Tibial nerve (tissue), 4 donors: Measurements from ENCODE around the gene MCRS1. TPM values are rescaled to one million over a fixed set of nuclear protein-coding genes. Genes with fewer than 3 reads are reported as not detected.

Source experiments
- DNase-seq, 2 donors: peaks; one replicate each; pipeline ENCODE4 v3.0.0-alpha.2; 2019; ENCODE audit warnings: low spot score in 2 of 2
- H3K27ac ChIP-seq, 4 donors: fragments of 200-600 bp; sonication (generic) in 3 of 4; one replicate each; pipeline ENCODE4 v1.5.1; 2017 to 2019; ENCODE audit warnings: mild to moderate bottlenecking in 1 of 4
- H3K27me3 ChIP-seq, 2 donors: fragments of 200-600 bp; sonication (generic) in 1 of 2; one replicate each; pipeline versions ENCODE4 v1.5.1 to v1.6.0; 2017 to 2019
- H3K36me3 ChIP-seq, 3 donors: fragments of 200-600 bp; sonication (generic); one replicate each; pipeline ENCODE4 v1.5.1; 2018 to 2019
- H3K4me1 ChIP-seq, 4 donors: fragments of 200-600 bp; sonication (generic) in 3 of 4; one replicate each; pipeline ENCODE4 v1.5.1; 2017 to 2019
- H3K4me3 ChIP-seq, 4 donors: fragments of 200-600 bp; sonication (generic) in 3 of 4; one replicate each; pipeline ENCODE4 v1.5.1; 2017 to 2019; ENCODE audit warnings: mild to moderate bottlenecking in 1 of 4, moderate library complexity in 1 of 4
- H3K9me3 ChIP-seq, 4 donors: fragments of 200-600 bp; sonication (generic) in 3 of 4; one replicate each; pipeline ENCODE4 v1.5.1; 2017 to 2019
- EP300 ChIP-seq, 2 donors: sonication (generic); formaldehyde crosslinking; IDR thresholded peaks; one replicate each; pipeline ENCODE4 v1.6.1; 2017; ENCODE audit warnings: antibody characterized with exemption in 2 of 2, mild to moderate bottlenecking in 1 of 2
- POLR2A ChIP-seq, 2 donors: fragments of 450-650 bp; IDR thresholded peaks; one replicate each; pipeline ENCODE4 v1.6.1; 2017; ENCODE audit warnings: antibody characterized with exemption in 2 of 2, mild to moderate bottlenecking in 2 of 2, moderate library complexity in 2 of 2
- WGBS, 2 donors: methylation state at CpG; one replicate each; pipeline ENCODE4 v1.1.5; 2018; 5-methylcytosine and 5-hydroxymethylcytosine counted together
- total RNA-seq, 4 donors: library from RNA; depleted of rRNA; stranded (reverse); fragments of >200 nt; gene quantifications; one replicate each; pipeline ENCODE4 v1.1.0, GENCODE V29; 2016
- TF ChIP-seq, protein P1 (sequence below), 5 experiments: fragments of 200-600 bp in 3 of 5; fragments of 450-650 bp in 2 of 5; sonication (generic) in 3 of 5; IDR thresholded peaks; one replicate each; pipeline ENCODE4 v1.5.1; 2016 to 2019; ENCODE audit warnings: antibody characterized with exemption in 5 of 5, mild to moderate bottlenecking in 3 of 5, moderate library complexity in 2 of 5

Gene MCRS1
- total RNA-seq, 4 donors from 2014 or later: 42.0 to 67.2 (median 64.5) TPM

DNA sequence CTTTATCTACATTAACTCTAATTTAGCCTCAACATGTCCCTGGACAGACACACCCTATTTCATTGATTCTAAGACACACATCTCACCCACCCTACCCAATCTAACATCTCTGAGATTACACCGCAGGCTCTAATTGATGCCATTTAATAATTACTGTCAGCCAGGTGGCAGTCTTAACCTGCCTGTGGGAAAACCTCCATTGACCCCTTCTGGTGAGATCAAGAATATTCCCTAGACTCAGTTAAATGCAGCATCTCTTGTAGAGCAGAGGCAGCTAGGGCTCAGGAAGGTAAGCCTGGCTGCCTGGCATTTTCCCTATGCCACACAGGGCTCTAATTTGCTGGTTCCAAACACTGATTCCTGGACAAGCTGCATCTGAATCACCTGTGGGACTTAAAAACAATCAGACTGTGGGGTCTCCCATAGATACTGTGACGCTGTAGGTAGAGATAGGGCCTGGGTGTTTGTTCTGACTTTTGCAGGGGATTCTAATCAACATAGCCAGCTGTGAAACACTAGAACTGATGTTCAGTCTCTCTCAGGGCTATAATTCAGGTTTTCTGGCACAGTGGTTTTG is 14.3 kb downstream of the MCRS1 start:
- Histone ChIP-seq H3K27ac (no peak overlapping the region), H3K9me3 (no peaks in the 10 kb centered on the region), H3K36me3 (peaks cover 0 to 33% (median 0%) of the 10 kb centered on the region in 3 donors), H3K27me3 (peaks cover 0 to 4% of the 10 kb centered on the region in 2 donors), H3K4me3 (no peak overlapping the region), H3K4me1 (peaks cover 0 to 12% (median 9%) of the 10 kb centered on the region in 4 donors)
- TF ChIP-seq EP300 (IDR thresholded peaks at IDR 0.05) (no peak), POLR2A (IDR thresholded peaks at IDR 0.05) (no peak)
- TF ChIP-seq, protein P1, sequence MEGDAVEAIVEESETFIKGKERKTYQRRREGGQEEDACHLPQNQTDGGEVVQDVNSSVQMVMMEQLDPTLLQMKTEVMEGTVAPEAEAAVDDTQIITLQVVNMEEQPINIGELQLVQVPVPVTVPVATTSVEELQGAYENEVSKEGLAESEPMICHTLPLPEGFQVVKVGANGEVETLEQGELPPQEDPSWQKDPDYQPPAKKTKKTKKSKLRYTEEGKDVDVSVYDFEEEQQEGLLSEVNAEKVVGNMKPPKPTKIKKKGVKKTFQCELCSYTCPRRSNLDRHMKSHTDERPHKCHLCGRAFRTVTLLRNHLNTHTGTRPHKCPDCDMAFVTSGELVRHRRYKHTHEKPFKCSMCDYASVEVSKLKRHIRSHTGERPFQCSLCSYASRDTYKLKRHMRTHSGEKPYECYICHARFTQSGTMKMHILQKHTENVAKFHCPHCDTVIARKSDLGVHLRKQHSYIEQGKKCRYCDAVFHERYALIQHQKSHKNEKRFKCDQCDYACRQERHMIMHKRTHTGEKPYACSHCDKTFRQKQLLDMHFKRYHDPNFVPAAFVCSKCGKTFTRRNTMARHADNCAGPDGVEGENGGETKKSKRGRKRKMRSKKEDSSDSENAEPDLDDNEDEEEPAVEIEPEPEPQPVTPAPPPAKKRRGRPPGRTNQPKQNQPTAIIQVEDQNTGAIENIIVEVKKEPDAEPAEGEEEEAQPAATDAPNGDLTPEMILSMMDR (IDR thresholded peaks at IDR 0.05): peak in 1 of 5 experiments; percentile 30
- 67 to 71% methylated on average over 2 of the region's 2 CpGs for WGBS, 2 donors
- DNase-seq: no peak

DNA sequence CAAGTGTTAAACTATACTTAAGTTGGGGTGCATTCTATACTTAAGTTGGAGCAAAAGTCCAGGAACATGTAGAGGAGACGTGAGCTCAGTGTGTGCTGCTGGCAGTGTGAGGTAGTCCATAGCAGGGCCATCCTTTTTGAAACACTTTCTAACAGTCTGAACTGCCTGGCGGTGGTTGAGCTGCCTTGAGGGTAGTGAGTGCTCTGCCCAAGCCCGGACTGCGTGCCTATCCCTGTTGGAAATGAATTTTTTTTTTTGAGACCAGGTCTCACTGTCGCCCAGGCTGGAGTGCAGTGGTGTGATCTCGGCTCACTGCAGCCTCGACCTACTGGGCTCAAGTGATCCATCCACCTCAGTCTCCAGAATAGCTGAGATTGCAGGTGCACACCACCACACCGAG is 15.0 kb downstream of the MCRS1 start:
- WGBS, 2 donors: 83 to 88% methylated on average over 8 of the region's 8 CpGs
- peaks cover 0 to 26% (median 0%) of the 10 kb centered on the region in 3 donors for H3K36me3 ChIP-seq
- peaks cover 0 to 14% (median 13%) of the 10 kb centered on the region in 4 donors for H3K4me1 ChIP-seq
- H3K4me3 ChIP-seq: no peak overlapping the region
- no peak for TF ChIP-seq EP300 (IDR thresholded peaks at IDR 0.05)
- no peak for TF ChIP-seq POLR2A (IDR thresholded peaks at IDR 0.05)
- TF ChIP-seq, protein P1 (IDR thresholded peaks at IDR 0.05): no peak
- H3K27ac ChIP-seq: no peak overlapping the region
- no peaks in the 10 kb centered on the region for H3K9me3 ChIP-seq
- peaks cover 0 to 11% of the 10 kb centered on the region in 2 donors for H3K27me3 ChIP-seq
- no peak for DNase-seq

DNA sequence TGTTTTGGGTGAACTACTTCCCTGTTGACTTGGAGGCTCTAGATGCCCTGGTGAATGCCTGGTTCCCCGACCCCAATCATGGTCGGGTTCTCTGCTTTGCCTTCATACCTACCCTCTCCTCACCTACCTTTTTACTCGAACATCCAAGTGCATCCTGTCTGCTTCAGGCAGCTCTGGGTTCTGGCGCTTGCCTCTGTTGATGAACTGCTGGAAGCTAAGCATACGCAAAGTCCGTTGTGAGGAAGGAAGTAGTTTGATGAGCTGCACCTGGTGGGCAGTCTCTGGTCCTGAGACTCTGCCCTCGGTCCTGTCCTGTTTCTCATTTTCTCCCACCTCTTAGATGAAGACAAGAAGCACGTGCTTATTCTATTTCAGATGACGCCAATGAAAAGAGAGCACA is 15.5 kb downstream of the MCRS1 start:
- 68% methylated on average over 9 of the region's 9 CpGs for WGBS, 2 donors
- H3K4me3 ChIP-seq: no peak overlapping the region
- peaks cover 0 to 14% (median 13%) of the 10 kb centered on the region in 4 donors for H3K4me1 ChIP-seq
- peaks cover 0 to 21% (median 0%) of the 10 kb centered on the region in 3 donors for H3K36me3 ChIP-seq
- DNase-seq: no peak
- TF ChIP-seq POLR2A (IDR thresholded peaks at IDR 0.05): no peak
- TF ChIP-seq, protein P1 (IDR thresholded peaks at IDR 0.05): no peak
- no peak for TF ChIP-seq EP300 (IDR thresholded peaks at IDR 0.05)
- H3K9me3 ChIP-seq: no peaks in the 10 kb centered on the region
- peaks cover 0 to 15% of the 10 kb centered on the region in 2 donors for H3K27me3 ChIP-seq
- H3K27ac ChIP-seq: no peak overlapping the region

DNA sequence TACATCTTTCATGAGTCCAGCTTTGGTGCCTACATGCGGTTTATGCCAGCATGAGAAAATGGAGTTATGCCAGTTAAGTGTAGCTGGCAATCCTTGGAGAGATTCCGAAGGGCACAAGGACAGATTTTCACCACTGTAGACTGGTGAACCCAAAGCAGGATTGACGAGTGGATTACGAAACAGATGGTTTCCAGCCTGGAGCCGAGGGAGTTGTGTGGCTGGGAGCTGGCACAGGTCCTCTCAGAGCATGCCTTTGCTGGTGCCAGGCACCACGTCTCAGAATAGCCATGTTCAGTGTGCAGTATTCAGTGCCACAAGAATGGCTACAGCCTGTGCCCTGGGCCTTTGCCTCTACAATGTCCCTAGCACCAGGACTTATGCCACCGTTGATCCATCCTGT is 15.9 kb downstream of the MCRS1 start:
- H3K36me3 ChIP-seq: peaks cover 0 to 17% (median 0%) of the 10 kb centered on the region in 3 donors
- H3K4me3 ChIP-seq: no peak overlapping the region
- peaks cover 0 to 14% (median 13%) of the 10 kb centered on the region in 4 donors for H3K4me1 ChIP-seq
- TF ChIP-seq, protein P1 (IDR thresholded peaks at IDR 0.05): no peak
- TF ChIP-seq POLR2A (IDR thresholded peaks at IDR 0.05) (no peak), EP300 (IDR thresholded peaks at IDR 0.05) (no peak)
- peaks cover 0 to 20% of the 10 kb centered on the region in 2 donors for H3K27me3 ChIP-seq
- 64 to 73% methylated on average over 7 of the region's 7 CpGs for WGBS, 2 donors
- no peaks in the 10 kb centered on the region for H3K9me3 ChIP-seq
- no peak for DNase-seq
- no peak overlapping the region for H3K27ac ChIP-seq

DNA sequence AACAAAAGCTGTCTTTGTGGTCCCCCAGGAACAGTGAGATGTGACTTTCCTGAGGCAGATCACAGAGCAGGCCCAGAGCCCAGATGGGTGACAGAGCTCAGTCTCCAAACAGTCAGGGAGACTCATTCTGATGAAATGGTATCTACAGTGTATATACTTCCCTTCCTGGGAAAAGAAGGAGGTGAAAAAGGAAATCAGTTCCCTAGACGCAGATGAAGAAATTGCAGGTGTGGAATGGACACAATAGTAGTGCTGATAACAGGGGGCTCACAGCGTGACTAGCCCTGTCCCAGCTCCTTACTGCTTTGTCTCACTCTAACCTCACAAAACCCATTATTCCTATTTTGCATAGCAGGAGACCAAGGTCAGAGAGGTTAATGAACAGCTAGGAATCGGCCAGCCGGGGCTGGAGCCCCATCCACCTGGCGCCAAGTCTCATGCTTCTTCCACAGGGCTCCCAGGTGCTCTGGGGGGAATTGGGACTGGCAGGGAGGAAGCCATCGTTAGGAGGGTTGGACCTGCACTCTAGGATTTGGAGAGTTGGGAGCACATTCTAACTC is 17.2 kb downstream of the MCRS1 start:
- H3K9me3 ChIP-seq: no peaks in the 10 kb centered on the region
- 83 to 86% methylated on average over 6 of the region's 6 CpGs for WGBS, 2 donors
- H3K27ac ChIP-seq: no peak overlapping the region
- H3K36me3 ChIP-seq: peaks cover 0 to 4% (median 0%) of the 10 kb centered on the region in 3 donors
- peaks cover 0 to 32% of the 10 kb centered on the region in 2 donors for H3K27me3 ChIP-seq
- peaks cover 0 to 14% (median 13%) of the 10 kb centered on the region in 4 donors for H3K4me1 ChIP-seq
- TF ChIP-seq EP300 (IDR thresholded peaks at IDR 0.05) (no peak), POLR2A (IDR thresholded peaks at IDR 0.05) (no peak)
- TF ChIP-seq, protein P1 (IDR thresholded peaks at IDR 0.05): no peak
- H3K4me3 ChIP-seq: no peak overlapping the region
- DNase-seq: no peak
